ENCODE measurements around the gene TOMM40L.

The TOMM40L gene

DNA sequence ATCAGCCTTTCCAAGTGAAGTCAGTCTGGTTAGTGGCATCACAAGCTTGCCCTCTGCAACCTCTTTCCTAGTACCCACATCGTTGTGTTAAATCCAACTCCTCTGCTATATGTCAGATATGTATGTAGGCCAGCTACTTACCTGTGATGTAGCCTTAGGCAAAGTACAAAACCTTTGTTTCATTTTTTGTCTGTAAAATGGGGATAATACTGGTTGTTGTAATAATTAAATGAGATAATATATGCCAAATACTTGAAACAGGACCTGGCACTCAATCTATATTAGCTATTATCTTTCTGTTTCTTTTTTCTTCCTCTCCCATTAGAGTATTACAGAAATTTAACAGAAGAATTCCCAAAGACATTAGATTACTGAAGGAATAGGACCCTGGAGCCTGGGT, 33.9 kb downstream of the TOMM40L start:
- TF ChIP-seq, protein P1, sequence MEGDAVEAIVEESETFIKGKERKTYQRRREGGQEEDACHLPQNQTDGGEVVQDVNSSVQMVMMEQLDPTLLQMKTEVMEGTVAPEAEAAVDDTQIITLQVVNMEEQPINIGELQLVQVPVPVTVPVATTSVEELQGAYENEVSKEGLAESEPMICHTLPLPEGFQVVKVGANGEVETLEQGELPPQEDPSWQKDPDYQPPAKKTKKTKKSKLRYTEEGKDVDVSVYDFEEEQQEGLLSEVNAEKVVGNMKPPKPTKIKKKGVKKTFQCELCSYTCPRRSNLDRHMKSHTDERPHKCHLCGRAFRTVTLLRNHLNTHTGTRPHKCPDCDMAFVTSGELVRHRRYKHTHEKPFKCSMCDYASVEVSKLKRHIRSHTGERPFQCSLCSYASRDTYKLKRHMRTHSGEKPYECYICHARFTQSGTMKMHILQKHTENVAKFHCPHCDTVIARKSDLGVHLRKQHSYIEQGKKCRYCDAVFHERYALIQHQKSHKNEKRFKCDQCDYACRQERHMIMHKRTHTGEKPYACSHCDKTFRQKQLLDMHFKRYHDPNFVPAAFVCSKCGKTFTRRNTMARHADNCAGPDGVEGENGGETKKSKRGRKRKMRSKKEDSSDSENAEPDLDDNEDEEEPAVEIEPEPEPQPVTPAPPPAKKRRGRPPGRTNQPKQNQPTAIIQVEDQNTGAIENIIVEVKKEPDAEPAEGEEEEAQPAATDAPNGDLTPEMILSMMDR (IDR thresholded peaks at IDR 0.05; ENCODE audit: low read depth, low read length) = no peak

GRCh38 chr1:161260376-161261260, 34.8 kb downstream of the TOMM40L start:
- DNase-seq (ENCODE audit: extremely low read depth, low read depth) = no peak
- TF ChIP-seq, protein P1 (IDR thresholded peaks at IDR 0.05; ENCODE audit: low read depth, low read length) = no peak

More for the DNA sequence above, 33.9 kb downstream of the TOMM40L start:
- no peak for DNase-seq (ENCODE audit: extremely low read depth, low read depth)

DNA sequence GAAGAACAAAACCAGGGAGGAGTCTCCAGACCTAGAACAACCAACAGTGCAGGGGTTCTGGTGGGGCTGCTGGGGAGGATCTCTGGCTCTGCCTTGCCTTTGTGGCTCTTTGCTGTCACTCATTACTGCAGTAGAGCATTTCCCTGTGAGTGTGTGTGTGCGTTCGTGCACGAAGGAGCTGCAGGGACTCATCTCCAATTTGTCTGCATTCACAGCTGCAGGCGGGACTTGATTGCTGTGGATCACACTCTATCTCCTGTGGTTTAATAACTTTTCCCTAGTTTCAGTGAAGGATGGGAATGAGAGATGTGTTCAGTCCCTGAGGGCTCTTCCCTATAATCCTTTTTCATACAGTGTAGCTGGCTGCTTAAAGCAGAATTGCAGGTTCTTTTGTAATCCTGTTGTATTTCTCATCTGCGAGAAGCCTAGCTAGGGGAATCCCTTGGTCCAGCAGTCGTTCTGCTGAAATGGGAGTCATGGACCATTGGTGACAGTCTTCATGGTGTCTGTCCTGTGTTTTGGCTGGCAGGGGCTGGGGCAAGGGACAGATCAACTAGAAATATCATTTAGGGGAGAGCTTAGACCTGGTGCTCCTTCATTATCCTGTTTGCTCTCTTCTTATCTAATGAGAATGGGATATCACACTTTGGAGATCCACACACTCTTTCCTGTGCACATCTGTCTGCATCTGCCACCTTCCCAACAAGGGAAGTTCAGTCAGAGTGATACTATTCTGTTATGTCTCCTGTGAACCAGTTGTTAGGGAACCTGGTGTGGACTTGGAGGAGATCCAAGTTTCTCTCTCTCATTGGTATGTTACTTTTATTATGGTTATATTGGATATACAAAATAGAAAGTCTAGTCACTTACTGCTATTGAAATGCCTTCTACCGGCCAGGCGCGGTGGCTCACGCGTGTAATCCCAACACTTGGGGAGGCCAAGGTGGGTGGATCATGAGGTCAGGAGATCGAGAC, 35.7 kb downstream of the TOMM40L start:
- DNase-seq (ENCODE audit: extremely low read depth, low read depth) = no peak
- TF ChIP-seq, protein P1 (IDR thresholded peaks at IDR 0.05; ENCODE audit: low read depth, low read length) = no peak

DNA sequence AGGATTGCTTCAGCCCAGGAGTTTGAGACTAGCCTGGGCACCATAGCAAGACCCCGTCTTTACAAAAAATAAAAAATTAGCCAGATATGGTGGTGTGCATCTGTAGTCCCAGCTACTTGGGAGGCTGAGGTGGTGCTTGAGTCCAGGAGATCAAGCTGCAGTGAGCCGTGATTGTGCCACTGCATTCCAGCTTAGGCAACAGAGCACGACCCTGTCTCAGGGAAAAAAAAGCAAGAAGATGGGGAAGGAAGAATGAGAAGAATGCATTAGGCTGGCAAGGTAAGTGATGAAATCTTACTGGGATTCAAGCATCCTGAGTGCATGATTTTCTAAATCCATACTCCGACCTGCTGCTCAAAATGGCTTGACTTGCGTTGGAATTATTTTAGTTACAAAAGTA, 39.4 kb downstream of the TOMM40L start:
- DNase-seq (ENCODE audit: extremely low read depth, low read depth) = no peak
- TF ChIP-seq, protein P1 (IDR thresholded peaks at IDR 0.05; ENCODE audit: low read depth, low read length) = no peak

GRCh38 chr1:161266202-161266601, 40.3 kb downstream of the TOMM40L start:
- TF ChIP-seq, protein P1 (IDR thresholded peaks at IDR 0.05; ENCODE audit: low read depth, low read length) = no peak
- no peak for DNase-seq (ENCODE audit: extremely low read depth, low read depth)

DNA sequence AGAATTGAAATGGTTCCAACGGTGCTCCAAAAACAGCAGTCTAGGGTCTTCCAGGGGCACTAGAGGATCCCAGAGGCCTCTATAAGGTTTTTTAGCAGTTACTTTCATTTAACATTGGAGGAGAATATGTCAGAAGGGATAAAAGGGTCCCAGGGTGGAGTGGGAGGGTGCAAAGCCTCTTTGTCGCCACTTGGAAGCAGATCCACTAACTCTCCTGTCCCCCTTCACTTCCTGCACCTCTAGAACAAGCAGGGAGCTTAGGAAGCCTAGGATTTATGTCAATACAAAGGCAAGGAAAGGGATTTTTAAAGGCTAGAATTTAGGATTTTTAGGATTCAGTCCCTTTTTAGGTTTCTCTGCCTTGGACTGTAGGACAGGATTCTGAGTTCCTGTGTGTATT, 41.0 kb downstream of the TOMM40L start:
- no peak for DNase-seq (ENCODE audit: extremely low read depth, low read depth)
- TF ChIP-seq, protein P1 (IDR thresholded peaks at IDR 0.05; ENCODE audit: low read depth, low read length) = no peak
